Measurements from ENCODE around the gene MORN4.
"Not testable (repeated sequence)": the region's sequence is repeated elsewhere in the genome, so short reads cannot be mapped to it uniquely, and the experiment has no call there.

The MORN4 gene

DNA sequence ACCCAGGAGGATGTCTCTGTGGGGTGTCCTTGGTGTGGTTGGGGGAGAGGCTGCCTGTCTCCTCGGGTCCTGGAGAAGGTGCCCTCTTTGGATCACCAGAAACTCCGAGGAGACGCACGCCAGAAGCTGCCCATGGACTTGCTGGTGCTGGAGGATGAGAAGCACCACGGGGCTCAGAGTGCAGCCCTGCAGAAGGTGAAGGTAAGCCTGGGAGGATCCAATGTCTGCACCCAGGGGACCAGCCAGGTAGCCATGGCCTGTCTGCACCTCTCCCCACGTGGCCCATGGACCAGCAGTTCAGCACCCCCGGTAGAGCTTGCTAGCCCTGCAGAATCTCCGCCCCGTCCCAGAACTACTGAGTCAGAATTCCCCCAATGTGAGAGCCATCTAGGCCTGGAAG is 55.6 kb downstream of the MORN4 start:
- TF ChIP-seq MYC (IDR thresholded peaks at IDR 0.05; ENCODE audit: low read depth, low read length) = no peak
- TF ChIP-seq, protein P1, sequence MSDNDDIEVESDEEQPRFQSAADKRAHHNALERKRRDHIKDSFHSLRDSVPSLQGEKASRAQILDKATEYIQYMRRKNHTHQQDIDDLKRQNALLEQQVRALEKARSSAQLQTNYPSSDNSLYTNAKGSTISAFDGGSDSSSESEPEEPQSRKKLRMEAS (IDR thresholded peaks at IDR 0.05; ENCODE audit: low read depth, low read length) = no peak
- no peak for TF ChIP-seq POLR2A (IDR thresholded peaks at IDR 0.05; ENCODE audit: extremely low read depth, insufficient read length)
- TF ChIP-seq, protein P2, sequence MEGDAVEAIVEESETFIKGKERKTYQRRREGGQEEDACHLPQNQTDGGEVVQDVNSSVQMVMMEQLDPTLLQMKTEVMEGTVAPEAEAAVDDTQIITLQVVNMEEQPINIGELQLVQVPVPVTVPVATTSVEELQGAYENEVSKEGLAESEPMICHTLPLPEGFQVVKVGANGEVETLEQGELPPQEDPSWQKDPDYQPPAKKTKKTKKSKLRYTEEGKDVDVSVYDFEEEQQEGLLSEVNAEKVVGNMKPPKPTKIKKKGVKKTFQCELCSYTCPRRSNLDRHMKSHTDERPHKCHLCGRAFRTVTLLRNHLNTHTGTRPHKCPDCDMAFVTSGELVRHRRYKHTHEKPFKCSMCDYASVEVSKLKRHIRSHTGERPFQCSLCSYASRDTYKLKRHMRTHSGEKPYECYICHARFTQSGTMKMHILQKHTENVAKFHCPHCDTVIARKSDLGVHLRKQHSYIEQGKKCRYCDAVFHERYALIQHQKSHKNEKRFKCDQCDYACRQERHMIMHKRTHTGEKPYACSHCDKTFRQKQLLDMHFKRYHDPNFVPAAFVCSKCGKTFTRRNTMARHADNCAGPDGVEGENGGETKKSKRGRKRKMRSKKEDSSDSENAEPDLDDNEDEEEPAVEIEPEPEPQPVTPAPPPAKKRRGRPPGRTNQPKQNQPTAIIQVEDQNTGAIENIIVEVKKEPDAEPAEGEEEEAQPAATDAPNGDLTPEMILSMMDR (IDR thresholded peaks at IDR 0.05; ENCODE audit: low read depth, low read length) = no peak
- DNase-seq (ENCODE audit: low read depth) = no peak
- H3K4me3 ChIP-seq (ENCODE audit: low read depth, low read length) = no peak overlapping the region

DNA sequence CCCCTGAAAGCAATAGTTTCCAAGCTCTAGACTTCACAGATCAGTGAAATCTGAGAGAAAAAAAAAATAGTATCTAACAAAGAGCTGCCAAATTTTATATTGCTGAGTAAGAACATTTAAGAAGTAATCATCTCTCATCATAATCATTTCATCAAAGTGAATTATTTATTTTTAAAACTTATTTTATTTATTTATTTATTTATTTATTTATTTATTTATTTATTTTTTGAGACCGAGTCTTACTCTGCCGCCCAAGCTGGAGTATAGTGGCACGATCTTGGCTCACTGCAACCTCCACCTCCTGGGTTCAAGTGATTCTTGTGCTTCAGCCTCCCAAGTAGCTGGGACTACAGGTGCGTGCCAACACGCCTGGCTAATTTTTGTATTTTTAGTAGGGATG is 56.8 kb downstream of the MORN4 start:
- not testable (repeated sequence) for H3K4me3 ChIP-seq (ENCODE audit: low read depth, low read length); DNase-seq (ENCODE audit: low read depth)

DNA sequence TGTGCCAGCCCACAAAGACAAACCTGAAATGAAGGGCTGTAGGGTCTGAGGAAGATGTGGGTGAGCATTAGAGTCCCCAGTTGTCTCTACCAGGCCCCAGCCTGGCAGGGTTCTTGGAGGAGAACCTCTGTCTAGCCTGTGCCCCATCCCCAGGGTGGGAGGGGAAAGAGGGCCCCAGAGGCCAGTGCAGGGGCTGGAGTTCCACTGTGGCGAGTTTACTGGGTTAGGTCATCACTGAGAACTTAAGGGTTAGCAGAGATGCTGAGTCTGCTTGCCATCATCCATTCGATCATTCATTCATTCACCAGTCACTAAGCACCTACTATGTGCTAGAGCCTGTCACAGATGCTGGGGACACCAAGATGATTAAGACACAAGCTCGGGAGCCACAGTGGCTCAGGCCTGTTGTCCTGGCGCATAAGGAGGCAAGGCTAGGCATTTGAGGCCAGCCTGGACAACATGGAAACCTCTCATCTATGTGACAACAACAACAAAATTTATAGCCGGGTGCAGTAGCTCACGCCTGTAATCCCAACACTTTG is 58.1 kb downstream of the MORN4 start:
- no peak overlapping the region for H3K4me3 ChIP-seq (ENCODE audit: low read depth, low read length)
- no peak for DNase-seq (ENCODE audit: low read depth)
- TF ChIP-seq POLR2A (IDR thresholded peaks at IDR 0.05; ENCODE audit: extremely low read depth, insufficient read length) = no peak
- no peak for TF ChIP-seq MYC (IDR thresholded peaks at IDR 0.05; ENCODE audit: low read depth, low read length)
- TF ChIP-seq, protein P1 (IDR thresholded peaks at IDR 0.05; ENCODE audit: low read depth, low read length) = no peak
- TF ChIP-seq, protein P2 (IDR thresholded peaks at IDR 0.05; ENCODE audit: low read depth, low read length) = no peak

DNA sequence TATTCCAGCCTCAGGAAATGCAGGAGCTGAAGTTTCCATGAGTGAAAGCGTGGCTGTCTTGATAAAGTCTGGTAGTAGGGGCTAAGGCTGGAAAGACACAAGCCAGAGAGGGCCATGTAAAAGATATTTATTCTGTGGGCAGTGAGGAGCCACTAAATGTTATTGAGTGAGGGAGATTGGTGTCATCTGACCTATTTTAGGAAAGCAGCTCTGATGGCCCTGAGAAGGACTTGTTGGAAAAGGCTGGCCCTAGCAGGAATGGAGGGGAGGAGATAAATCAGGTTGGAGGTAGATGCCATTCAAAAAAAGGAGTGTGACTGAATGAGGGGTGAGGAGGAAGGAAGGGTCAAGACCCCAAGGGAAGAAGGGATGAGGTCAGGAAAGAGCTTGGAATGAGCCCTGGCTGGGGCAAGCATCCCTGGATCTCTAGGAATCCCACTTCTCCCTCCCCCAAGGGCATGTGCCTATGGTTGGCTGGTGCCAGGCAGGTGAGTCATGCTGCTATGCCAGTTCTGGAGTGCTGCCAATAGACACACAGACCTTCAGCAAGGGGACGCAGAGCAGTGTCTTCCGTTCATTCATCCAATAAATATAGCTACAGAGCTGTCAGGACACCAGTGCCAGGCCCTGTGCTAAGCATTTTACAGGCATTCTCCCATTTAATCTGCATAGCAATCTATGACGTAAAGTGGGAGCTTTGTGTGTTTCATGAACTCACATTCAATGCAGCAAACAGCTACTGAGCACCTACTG is 58.8 kb downstream of the MORN4 start:
- H3K4me3 ChIP-seq (ENCODE audit: low read depth, low read length) = no peak overlapping the region
- DNase-seq (ENCODE audit: low read depth) = peak; percentile 22
- TF ChIP-seq, protein P2 (IDR thresholded peaks at IDR 0.05; ENCODE audit: low read depth, low read length) = no peak
- TF ChIP-seq MYC (IDR thresholded peaks at IDR 0.05; ENCODE audit: low read depth, low read length) (no peak), POLR2A (IDR thresholded peaks at IDR 0.05; ENCODE audit: extremely low read depth, insufficient read length) (no peak)
- TF ChIP-seq, protein P1 (IDR thresholded peaks at IDR 0.05; ENCODE audit: low read depth, low read length) = no peak

DNA sequence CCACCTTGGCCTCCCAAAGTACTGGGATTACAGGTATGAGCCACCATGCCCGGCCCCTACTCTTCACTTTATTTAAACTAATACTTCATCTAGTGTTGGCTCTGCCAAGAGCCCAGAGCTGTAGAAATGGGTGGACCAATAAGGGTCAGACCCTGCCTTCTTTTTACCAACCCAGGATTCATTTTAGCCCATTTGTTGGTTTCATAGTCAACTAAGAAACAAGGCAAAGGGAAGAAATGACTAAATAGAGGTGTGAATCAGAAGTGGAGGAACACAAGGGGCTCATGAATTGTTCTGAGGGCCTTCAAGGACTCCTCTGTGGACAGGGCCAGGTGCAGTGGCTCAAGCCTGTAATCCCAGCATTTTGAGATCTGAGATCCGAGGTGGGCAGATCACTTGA is 59.6 kb downstream of the MORN4 start:
- DNase-seq (ENCODE audit: low read depth) = no peak
- TF ChIP-seq MYC (IDR thresholded peaks at IDR 0.05; ENCODE audit: low read depth, low read length) (no peak), POLR2A (IDR thresholded peaks at IDR 0.05; ENCODE audit: extremely low read depth, insufficient read length) (no peak)
- TF ChIP-seq, protein P1 (IDR thresholded peaks at IDR 0.05; ENCODE audit: low read depth, low read length) = no peak
- TF ChIP-seq, protein P2 (IDR thresholded peaks at IDR 0.05; ENCODE audit: low read depth, low read length) = no peak
- H3K4me3 ChIP-seq (ENCODE audit: low read depth, low read length) = no peak overlapping the region

DNA sequence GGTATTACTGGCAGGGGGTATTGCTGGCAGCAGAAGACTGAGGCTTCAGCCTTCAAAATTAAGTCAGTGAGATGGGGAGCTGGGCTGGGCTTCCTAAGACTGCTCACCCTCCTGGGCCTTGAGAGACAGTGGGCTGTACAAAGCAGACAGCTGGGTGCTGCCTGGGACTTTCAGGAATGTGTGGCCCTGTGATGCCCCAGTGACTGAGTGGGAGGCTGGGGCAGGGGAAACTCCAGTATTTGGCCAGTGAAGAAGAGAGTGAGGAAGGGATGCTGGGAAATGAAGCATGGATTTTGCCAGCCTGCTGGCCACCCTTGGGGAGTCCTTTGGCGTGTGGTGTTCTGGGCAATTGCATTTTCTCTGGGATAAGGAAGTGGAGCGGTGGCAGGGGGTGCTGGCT is 60.3 kb downstream of the MORN4 start:
- DNase-seq (ENCODE audit: low read depth) = no peak
- no peak overlapping the region for H3K4me3 ChIP-seq (ENCODE audit: low read depth, low read length)
- no peak for TF ChIP-seq MYC (IDR thresholded peaks at IDR 0.05; ENCODE audit: low read depth, low read length)
- TF ChIP-seq, protein P2 (IDR thresholded peaks at IDR 0.05; ENCODE audit: low read depth, low read length) = no peak
- no peak for TF ChIP-seq POLR2A (IDR thresholded peaks at IDR 0.05; ENCODE audit: extremely low read depth, insufficient read length)
- TF ChIP-seq, protein P1 (IDR thresholded peaks at IDR 0.05; ENCODE audit: low read depth, low read length) = no peak
